GM18507 (cell line): ENCODE measurements around the gene TLK1.

Source experiments
- DNase-seq: peaks from one replicate; pipeline ENCODE4 v3.0.0; 2011; ENCODE audit warnings: low read depth; ENCODE audit not compliant: insufficient read length; ENCODE audit errors: extremely low spot score
- FAIRE-seq: peaks from 2 replicates; lab custom pipeline; 2011; peaks lifted over from hg19 to GRCh38; lab: Jason Lieb, UNC

The TLK1 gene

DNA sequence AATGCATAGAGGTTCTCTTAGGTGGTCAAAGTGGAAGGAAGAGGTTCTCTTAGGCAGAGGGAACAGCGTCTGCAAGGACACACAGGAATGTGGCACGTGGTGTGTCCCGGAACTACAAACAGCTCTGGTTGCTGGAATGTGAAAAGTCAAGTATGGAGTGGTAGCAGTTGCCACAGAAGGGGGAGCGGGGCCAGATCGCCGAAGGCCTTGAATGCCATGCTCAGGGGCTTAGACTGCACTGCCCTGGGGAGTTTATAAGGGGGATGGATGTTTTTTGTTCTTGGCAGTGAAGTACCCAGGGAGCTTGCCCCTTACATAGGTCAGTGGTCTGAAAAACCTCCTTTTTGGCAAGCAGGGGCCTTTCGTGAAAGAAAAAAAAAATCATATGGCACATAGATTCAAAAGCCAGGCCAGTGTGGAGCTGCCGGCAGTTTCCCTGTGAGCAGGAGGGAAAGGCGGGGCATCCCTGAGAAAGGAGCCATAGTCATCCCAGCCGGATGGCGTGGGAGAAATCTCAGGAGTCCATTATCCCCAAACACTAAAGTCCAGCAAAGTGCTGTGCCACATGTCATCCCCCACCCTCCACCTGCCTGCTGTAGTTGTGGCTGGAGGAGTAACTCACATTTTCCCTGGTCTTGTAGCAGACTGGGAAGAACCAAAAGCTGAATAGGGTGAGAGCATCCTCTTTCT, 186.2 kb downstream of the TLK1 start:
- FAIRE-seq (no peak), DNase-seq (no peak)

DNA sequence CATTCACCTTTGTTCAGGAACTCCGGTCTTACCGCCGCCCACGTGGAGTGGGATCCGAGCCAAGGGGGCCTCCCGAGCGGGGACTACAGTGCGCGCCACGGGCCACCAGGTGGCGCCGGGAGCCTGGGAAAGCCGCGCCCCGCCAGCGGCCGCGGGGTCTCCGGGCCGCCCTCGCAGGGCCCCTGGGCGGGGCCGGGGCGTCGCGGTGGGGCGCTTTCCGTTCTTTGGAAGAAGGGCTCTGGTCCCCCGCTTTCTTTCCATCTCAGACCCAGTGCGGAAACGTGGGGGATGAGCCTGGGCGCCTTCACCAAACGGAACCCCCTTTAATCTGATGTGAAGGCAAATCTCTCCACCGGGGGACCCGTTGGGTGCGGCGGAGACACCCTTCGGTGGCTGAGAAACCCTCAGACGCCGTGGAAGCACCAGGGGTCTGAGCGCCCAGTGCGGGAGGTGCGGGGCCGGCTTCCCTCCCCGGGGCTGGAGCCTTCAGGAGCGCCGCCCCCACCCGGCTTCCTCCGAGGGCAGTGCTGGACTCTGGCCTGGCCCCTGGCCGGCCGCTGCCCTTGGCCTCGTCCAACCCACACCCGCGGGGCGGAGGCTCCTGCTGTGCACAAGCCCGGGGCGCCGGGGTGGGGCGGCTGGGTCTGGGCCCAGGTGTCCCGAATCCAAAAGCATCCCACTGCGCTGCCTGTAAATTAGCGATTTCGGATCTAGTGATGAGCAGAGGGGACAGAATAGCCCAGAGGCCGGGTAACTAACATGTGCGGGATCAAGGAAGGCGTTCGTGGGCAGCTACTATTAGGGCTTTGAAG, 187.0 kb downstream of the TLK1 start:
- peak; percentile 78 for FAIRE-seq
- DNase-seq = peak; percentile 93

DNA sequence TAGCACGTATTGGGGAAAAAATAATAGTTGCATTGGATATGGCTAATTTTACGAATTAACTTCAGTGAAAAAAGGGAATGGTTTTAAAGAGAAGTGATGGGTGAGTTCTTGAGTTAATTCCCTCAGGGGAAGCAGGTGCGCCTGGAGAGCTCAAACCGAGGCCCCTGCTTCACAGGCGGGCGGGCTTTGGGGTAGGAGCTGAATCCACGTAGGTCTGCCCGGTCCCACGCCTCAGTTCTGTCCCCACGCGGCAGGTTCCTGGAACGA, 187.5 kb downstream of the TLK1 start:
- no peak for FAIRE-seq
- DNase-seq = no peak

DNA sequence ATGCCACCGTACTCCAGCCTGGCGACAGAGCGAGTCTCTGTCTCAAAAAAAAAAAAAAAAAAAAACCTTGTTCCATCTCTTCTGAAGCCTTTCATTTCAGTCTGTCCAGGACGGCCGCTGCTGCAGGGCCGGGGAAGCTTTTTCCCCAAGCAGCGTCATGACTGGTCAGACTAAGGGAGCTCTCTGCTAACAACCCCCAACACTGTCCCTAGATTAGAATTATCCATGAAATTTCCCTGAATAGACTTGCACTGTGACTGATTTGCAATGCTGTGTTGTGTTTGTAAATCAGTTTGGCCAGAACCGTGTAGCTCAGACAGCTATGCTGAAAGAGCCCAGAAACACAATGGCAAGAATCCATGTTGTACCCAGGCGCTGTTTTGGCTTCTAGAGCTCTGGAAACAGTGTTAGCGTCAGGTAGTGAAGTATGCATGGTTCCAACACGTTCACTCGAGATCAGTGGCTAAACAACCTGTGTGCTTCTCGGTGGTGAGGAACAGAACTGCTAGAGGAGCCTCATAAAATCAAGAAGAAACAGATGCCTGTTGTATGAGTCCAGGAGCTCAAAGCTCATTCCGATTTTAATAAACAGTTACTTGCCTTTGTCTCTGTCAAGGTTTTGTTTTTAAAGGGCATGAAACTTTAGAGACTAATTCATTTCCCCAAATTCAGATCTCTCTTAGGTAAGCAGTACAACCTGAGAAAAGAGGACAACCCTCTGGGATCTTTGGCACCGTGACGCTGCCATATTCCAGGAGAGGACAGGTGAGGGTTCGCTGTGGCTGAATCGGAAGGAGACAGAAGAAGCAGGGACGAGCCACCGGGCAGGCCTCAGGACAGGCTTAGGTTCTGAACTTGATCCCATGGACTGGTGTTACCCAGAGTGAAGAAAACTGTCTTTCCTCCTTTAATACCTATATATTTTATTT, 188.1 kb downstream of the TLK1 start:
- no peak for DNase-seq
- no peak for FAIRE-seq

DNA sequence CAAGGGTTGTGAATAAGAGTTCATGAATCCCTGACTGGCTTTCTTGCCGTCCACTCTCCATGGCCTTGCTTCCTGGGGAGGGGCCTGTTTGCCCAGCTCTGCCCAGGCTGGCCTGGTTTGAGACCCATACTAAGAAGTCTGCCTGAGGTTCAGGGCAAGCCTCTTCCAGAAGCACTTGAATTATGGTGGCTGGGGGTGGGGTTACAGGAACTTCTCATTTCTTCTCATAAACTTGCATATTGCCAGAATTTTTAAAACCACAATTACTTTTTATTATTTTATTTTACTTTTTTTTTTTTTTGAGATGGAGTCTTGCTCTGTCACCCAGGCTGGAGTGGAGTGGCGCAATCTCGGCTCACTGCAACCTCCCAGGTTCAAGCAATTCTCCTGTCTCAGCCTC, 189.6 kb downstream of the TLK1 start:
- DNase-seq (no peak), FAIRE-seq (no peak)

DNA sequence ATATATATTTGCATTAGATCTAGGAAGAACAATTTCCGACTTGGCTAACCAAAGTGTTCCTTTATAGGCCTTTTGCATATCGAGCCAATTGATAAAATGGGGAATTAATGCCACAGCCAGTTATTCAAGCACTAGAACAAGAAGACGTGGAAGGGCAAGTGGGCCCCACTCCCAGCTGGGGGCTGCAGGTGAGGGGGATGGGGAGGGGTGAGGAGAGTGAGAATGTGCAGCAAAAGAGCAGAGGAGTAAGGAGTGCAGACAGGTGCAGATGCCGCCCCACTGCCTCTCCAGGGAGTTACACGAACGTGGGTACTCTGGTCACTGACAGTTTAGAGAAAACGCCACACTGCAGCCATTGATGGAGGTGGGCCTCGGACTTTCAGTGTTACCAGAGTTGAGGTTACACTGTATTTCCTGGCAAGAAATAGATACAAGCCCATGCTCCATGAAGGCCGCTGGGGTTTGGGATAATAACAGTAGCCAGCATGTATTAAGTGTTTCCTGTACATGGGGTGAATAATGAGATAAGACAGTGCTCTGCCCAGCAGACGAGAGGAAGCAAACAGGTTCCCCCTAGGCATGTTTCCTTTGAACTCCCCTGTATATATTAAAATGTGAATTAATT, 190.7 kb downstream of the TLK1 start:
- DNase-seq = no peak
- FAIRE-seq = no peak

DNA sequence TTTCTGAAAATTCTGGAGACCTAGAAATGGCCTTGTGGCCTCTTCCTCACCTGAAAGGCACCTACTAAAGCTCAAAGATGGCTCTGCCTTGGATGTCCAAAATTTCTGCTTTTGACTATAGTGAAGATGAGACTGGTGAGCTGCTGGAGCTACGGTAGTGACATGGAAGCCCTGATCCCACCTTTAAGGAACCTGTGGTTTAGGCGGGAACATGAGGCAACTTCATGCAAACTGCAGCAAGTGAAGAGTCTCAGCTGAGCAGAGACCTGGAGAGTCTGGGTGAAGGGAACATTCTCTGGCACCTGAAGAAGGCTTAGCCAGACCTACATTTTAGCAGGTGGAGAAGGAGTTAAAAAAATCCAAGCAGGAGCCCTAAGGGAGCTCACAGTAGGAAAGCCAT, 191.7 kb downstream of the TLK1 start:
- no peak for FAIRE-seq
- no peak for DNase-seq

DNA sequence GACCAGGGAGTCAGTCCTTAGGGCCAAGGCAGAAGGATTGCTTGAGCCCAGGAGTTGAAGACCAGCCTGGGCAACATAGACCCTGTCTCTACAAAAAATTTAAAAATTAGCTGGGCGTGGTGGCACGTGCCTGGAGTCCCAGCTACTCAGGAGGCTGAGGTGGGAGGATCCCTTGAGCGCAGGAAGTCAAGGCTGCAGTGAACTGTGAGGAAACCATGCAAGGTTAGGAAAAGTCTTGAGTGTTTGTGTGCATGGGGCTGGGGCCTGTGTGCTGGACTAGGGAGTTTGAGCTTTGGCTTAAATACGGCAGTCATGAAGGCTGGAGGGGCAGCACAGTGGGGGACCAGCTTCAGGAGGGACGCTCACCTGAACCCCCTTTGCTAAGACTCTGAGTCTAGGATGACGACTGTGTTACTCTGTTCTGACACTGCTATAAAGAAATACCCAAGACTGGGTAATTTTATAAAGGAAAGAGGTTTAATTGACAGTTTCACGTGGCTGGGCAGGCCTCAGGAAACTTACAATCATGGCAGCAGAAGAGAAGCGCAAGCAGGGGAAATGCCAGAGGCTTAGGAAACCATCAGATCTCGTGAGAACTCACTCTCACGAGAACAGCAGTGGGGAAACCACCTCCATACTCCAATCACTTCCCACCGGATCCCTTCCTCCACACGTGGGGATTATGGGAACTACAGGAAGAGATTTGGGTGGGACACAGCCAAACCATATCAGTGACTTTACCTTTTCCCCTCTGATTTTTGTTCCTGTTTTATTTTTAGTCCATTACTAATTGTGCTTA, 192.3 kb downstream of the TLK1 start:
- FAIRE-seq (no peak), DNase-seq (no peak)

DNA sequence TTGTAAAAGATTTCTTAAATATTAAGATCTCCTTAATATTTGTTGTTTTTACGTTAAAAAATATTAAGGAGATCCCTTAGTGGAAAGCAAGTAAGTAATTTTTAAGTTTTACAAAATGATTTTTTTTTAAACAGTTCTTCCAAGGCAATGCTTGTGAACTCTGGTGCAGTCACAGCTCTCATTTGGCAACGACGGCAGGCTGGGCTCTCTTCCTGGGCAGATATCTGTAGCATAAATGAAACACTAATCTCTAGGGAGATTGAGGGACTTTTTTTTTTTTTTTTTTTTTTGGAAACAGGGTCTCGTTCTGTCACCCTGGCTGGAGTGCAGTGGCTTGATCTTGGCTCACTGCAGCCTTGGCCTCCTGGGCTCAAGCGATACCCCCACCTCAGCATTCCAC, 193.1 kb downstream of the TLK1 start:
- FAIRE-seq (no peak), DNase-seq (no peak)

DNA sequence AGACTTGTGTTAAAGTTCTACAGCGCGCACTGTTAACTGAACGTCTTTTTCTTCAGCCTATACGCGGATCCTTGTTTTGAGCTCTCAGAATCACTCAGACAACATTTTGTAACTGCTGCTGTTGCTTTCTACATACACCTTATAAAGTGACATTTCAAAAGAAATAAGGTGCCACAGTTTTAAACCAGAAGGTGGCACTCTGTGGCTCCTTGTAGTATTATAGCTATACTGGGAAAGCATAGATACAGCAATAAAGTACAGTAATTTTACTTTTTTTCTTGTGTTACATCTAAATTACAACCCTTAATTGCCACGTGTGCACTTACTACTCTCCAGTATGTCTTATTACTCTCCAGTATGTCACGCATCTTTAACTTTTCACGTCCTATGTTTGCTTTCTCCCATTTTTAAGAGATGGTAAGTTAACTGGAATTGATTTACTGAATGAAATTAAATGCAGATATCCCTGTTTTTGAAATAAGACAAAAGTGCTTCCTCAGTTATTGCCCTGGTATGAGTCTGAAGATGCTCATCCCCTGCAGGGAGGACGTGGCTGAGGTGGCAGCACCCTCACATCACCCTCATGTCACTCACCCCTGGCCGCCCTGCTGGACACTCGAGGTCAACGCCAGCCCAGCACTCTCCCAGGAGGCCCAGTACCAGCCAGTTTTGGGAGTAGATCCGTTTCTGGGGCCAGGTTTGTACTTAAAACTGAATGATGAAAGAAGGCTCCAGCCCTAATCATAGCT, 193.9 kb downstream of the TLK1 start:
- FAIRE-seq = no peak
- no peak for DNase-seq

DNA sequence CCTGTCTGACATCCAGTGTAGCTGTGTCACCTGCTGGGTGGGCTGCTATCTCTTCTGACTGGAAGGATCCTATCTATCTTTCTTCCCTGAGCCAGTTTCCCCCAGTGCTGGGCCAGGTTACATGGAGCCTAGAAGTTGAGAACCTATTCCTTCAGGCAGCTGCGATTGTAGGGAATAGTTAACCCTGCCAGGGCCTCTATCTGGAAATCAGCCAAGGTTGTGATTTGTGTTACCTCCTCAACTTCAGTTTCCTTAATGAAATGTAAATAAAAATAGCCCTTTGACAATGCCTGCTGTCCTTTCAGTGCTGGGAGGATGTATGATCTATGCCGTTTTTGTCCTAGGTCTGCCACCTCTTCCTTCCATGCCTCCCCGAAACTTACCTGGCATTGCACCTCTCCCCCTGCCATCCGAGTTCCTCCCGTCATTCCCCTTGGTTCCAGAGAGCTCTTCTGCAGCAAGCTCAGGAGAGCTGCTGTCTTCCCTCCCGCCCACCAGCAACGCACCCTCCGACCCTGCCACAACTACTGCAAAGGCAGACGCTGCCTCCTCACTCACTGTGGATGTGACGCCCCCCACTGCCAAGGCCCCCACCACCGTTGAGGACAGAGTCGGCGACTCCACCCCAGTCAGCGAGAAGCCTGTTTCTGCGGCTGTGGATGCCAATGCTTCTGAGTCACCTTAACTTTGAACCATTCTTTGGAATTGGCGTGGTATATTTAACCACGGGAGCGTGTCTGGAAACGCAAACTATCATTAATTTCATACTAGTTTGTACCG, 195.1 kb downstream of the TLK1 start:
- DNase-seq (no peak), FAIRE-seq (no peak)

DNA sequence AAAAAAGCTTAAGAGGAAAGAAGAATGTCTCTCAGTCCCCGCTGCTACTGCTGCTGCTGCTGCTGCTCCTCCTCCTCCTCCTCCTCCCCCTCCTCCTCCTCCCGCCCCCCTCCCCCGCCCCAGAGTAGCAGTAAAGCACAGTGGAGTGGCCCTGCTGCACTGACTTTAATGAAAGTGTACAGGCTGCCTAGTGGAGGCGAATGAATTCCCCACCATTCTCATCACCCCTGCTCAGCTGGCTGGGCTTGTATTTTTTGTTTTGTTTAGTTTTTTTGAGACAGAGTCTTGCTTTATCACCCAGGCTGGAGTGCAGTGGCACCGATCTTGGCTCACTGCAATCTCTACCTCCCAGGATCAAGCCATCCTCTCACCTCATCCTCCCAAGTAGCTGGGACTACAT, 197.3 kb downstream of the TLK1 start:
- DNase-seq (no peak), FAIRE-seq (no peak)

DNA sequence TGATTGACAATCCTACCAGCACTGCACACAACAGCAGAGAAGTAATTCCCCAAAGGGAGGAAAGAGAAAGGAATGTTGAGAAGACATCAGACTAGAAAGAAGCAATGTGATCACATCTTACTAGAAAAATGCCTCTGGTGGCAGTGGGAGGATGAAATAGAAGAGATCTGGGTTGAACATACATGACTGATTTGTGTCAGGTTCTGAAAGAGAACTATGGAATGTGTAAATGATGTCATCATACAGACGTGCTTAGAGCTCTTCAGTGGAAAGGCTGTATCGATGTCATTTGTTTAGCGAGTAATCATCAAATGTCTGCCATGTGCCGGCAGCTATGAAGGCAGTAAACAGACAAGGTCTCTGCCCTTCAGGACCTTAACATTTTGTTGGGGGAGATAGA, 206.8 kb downstream of the TLK1 start:
- DNase-seq (no peak), FAIRE-seq (no peak)

DNA sequence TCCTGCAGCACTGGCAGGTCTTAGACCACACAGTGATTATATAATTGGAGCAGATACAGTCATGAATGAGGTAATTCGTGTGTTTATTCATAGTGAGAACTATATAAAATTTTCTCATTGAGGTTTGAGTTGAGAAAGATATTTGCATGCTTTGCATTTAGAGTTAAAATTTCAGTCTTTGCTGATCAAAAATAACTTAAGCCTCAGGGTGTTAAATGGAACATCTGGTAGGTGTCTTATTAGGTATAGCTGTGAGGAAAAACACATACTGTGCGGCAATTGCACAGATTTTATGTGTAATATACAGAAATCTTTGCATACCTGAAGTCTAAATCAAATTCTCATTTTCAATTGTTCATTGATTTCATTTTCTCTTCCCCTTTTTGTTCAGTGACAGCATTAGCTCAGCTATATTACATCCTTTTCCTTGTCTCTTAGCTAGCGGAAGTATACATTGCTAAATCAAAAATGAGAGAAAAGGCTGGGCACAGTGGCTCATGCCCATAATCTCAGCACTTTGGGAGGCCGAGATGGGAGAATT, 210.4 kb downstream of the TLK1 start:
- FAIRE-seq = peak; percentile 66
- DNase-seq = no peak

DNA sequence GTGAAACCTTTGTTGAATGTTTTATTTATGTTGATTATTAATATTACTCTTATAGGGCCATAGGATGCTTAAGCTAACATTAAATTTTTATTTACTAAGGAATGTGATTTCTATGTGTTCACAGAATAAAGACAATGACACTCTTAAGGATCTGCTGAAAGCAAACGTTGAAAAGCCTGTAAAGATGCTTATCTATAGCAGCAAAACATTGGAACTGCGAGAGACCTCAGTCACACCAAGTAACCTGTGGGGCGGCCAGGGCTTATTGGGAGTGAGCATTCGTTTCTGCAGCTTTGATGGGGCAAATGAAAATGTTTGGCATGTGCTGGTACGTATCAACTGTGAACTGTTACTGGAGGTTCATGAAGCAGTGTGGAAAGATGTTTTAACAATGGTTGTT, 211.3 kb downstream of the TLK1 start:
- FAIRE-seq (no peak), DNase-seq (no peak)

DNA sequence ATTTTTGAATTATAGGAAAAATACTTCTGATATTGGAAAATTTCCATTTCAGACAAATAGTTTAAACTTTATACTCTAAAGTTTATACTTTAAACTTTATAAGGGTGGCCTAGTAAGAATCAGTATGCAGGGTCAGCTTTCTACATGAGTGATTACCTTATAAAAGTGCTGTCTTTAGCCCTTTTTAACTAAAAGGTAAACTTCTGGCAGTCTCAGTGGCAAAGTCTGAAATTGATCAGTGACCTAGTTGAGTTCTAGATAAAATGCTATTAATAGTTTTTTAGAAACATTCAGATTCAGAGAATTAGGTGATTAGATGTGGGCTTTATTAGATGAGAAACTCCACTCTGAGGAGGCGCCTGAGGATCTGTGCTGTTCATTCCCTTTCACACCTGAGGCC, 216.1 kb downstream of the TLK1 start:
- FAIRE-seq = no peak
- no peak for DNase-seq

DNA sequence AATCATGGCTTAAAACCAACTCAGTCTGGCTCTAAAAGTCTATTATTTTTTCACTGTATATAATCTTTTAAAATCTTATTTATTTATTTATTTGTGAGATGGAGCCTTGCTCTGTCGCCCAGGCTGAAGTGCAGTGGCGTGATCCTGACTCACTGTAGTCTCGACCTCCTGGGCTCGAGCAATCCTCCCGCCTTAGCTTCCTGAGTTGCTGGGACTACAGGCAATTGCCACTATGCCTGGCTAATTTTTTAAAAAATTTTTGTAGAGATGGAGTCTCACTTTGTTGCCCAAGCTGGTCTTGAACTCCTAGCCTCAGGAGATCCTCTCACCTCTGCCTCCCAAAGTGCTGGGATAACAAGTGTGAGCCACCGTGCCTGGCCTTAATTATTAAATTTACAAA, 217.1 kb downstream of the TLK1 start:
- FAIRE-seq (no peak), DNase-seq (no peak)

DNA sequence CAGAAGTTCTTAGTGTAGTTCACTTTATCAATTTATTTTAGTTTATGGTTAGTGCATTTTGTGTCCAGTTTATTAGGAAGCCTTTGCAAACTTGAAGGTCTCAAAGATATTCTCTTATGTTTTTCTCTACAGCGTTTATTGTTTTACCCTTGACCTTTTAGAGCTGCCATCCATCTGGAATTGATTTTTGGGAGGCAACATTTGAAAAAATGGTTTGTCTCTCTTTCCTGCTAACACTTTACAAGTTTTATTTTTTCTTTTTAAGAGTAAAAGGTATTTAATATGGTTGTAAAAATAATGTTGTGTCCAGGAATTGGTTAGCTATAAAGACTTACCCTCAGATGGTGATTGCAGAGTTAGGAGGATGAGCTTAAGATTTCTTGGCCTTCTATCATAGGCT, 217.7 kb downstream of the TLK1 start:
- DNase-seq = no peak
- no peak for FAIRE-seq
